B cell (primary cell): ENCODE results near the gene CDC42. TPM values are rescaled to one million over a fixed set of nuclear protein-coding genes. Genes with fewer than 3 reads are reported as not detected.

Experiments used
- ATAC-seq: fragments of 200-7000 bp; cut with Tn5 transposase; one replicate; pipeline ENCODE4 v1.10.0; 2021; ENCODE audit warnings: low read depth, mild to moderate bottlenecking, moderate number of reproducible peaks, moderate library complexity
- CTCF ChIA-PET: fragments of 350-600 bp; sonication (Branson Sonifier 250); formaldehyde crosslinking; loops from one replicate; lab custom pipeline; 2021; ENCODE audit warnings: antibody characterized with exemption, inconsistent platforms; lab: Charles Lee
- POLR2A ChIA-PET: fragments of 350-600 bp; sonication (Branson Sonifier 250); formaldehyde crosslinking; loops from one replicate; lab custom pipeline; 2021; ENCODE audit warnings: antibody characterized with exemption; lab: Charles Lee
- DNase-seq: peaks from one replicate; pipeline ENCODE4 v3.0.0; 2013
- H2AFZ ChIP-seq: 2 replicates; pipeline ENCODE4 v1.6.1; 2012; ENCODE audit warnings: mild to moderate bottlenecking, low read depth, low read length; ENCODE audit not compliant: insufficient read depth, poor library complexity, severe bottlenecking
- H3K27ac ChIP-seq, 2 donors: 1 replicate in 1 of 2; 2 replicates in 1 of 2; pipeline ENCODE4 v1.5.1; 2012 to 2013; ENCODE audit warnings: low read length in 2 of 2, mild to moderate bottlenecking in 2 of 2, moderate library complexity in 1 of 2
- H3K27me3 ChIP-seq, 4 experiments: fragments of 200-600 bp in 1 of 4; sonication (generic) in 1 of 4; replicated peaks in 1 of 4; 1 replicate in 2 of 4; 2 replicates in 2 of 4; pipeline versions ENCODE4 v1.6.1 to v1.7.0; 2013 to 2016; ENCODE audit warnings: low read length in 3 of 4, mild to moderate bottlenecking in 2 of 4, mixed read lengths in 1 of 4, moderate library complexity in 1 of 4; ENCODE audit not compliant: insufficient read depth in 4 of 4, control insufficient read depth in 3 of 4; ENCODE audit errors: control extremely low read depth in 1 of 4
- H3K36me3 ChIP-seq, 2 experiments: replicated peaks in 1 of 2; 1 replicate in 1 of 2; 2 replicates in 1 of 2; pipeline versions ENCODE4 v1.6.1 to v1.7.1; 2013; ENCODE audit warnings: low read length in 1 of 2; ENCODE audit not compliant: insufficient read depth in 2 of 2, control insufficient read depth in 1 of 2; ENCODE audit errors: control extremely low read depth in 1 of 2, extremely low read depth in 1 of 2
- H3K4me1 ChIP-seq, 2 donors: fragments of 200-600 bp in 1 of 2; sonication (generic) in 1 of 2; 1 replicate in 1 of 2; 2 replicates in 1 of 2; pipeline versions ENCODE4 v1.5.1 to v1.6.1; 2013 to 2017; ENCODE audit warnings: low read length in 2 of 2; ENCODE audit not compliant: control insufficient read depth in 2 of 2, insufficient read depth in 2 of 2
- H3K4me2 ChIP-seq: replicated peaks from 2 replicates; pipeline ENCODE3; 2012; ENCODE audit warnings: mild to moderate bottlenecking, low read depth, low read length; ENCODE audit not compliant: poor library complexity, severe bottlenecking
- H3K4me3 ChIP-seq, 5 experiments: fragments of 200-600 bp in 1 of 5; sonication (generic) in 1 of 5; 1 replicate in 3 of 5; 2 replicates in 2 of 5; pipeline versions ENCODE4 v1.5.1 to v1.7.0; 2011 to 2016; ENCODE audit warnings: low read length in 4 of 5, mild to moderate bottlenecking in 4 of 5, low read depth in 2 of 5, control low read depth in 1 of 5, moderate library complexity in 1 of 5; ENCODE audit not compliant: insufficient read depth in 1 of 5; ENCODE audit errors: control extremely low read depth in 1 of 5, extremely low read depth in 1 of 5
- H3K79me2 ChIP-seq: fragments of 200-600 bp; sonication (generic); one replicate; pipeline ENCODE4 v1.6.0; 2016; ENCODE audit warnings: low read length; ENCODE audit not compliant: control insufficient read depth, insufficient read depth
- H3K9ac ChIP-seq: fragments of 200-600 bp; sonication (generic); 2 replicates; pipeline ENCODE4 v1.6.1; 2017; ENCODE audit warnings: mild to moderate bottlenecking, low read length, moderate library complexity
- H3K9me3 ChIP-seq, 3 donors: one replicate each; pipeline versions ENCODE4 v1.6.1 to v1.7.1; 2013; ENCODE audit warnings: low read length in 2 of 3; ENCODE audit not compliant: control insufficient read depth in 2 of 3, insufficient read depth in 1 of 3; ENCODE audit errors: control extremely low read depth in 1 of 3
- H4K20me1 ChIP-seq: 2 replicates; pipeline ENCODE4 v1.6.0; 2012; ENCODE audit warnings: mild to moderate bottlenecking, low read length; ENCODE audit not compliant: insufficient read depth, control insufficient read depth, poor library complexity, severe bottlenecking
- H3K27ac Mint-ChIP-seq: one replicate; pipeline ENCODE4 v1.8.0; 2021; ENCODE audit warnings: mixed read lengths
- H3K27me3 Mint-ChIP-seq: one replicate; pipeline ENCODE4 v1.8.0; 2021; ENCODE audit warnings: mixed read lengths
- H3K4me1 Mint-ChIP-seq: one replicate; pipeline ENCODE4 v1.8.0; 2021; ENCODE audit warnings: mixed read lengths
- H3K4me3 Mint-ChIP-seq: one replicate; pipeline ENCODE4 v1.8.0; 2021; ENCODE audit warnings: mixed read lengths
- H3K9me3 Mint-ChIP-seq: one replicate; pipeline ENCODE4 v1.8.0; 2022; ENCODE audit warnings: mixed read lengths; ENCODE audit not compliant: insufficient read depth
- EZH2 ChIP-seq: IDR thresholded peaks from 2 replicates; pipeline ENCODE4 v1.6.1; 2012; ENCODE audit warnings: borderline replicate concordance, low read depth, mild to moderate bottlenecking, moderate library complexity, low read length; ENCODE audit not compliant: insufficient read depth, poor library complexity, severe bottlenecking
- WGBS: methylation state at CpG from one replicate; pipeline ENCODE4 v1.1.5; 2013; ENCODE audit warnings: missing lambda C conversion rate; ENCODE audit not compliant: insufficient coverage; 5-methylcytosine and 5-hydroxymethylcytosine counted together
- intact Hi-C: fragments of 100-400 bp; cut with micrococcal nuclease; formaldehyde crosslinking; loops from one replicate; pipeline ENCODE4 v1.10.0; 2022
- polyA plus RNA-seq: library from polyadenylated mRNA; depleted of rRNA; stranded (reverse); fragments of >200 nt; gene quantifications from 2 replicates; pipeline ENCODE4 v1.2.3, GENCODE V29; 2012
- total RNA-seq, 2 donors: library from RNA; stranded (reverse); fragments of 120-200 nt in 1 of 2; gene quantifications; 1 replicate in 1 of 2; 2 replicates in 1 of 2; pipeline versions ENCODE4 v1.2.3 to v1.2.4, GENCODE V29; 2013 to 2022
- TF ChIP-seq, protein P1 (sequence below): fragments of 200-600 bp; IDR thresholded peaks from one replicate; pipeline ENCODE4 v1.8.0; 2022; ENCODE audit warnings: antibody characterized with exemption, mild to moderate bottlenecking

CDC42 gene
- total and polyA plus RNA-seq, 2 donors (not counting 1 experiment from before 2014, with no cell fraction given), result 111 to 202 TPM

DNA sequence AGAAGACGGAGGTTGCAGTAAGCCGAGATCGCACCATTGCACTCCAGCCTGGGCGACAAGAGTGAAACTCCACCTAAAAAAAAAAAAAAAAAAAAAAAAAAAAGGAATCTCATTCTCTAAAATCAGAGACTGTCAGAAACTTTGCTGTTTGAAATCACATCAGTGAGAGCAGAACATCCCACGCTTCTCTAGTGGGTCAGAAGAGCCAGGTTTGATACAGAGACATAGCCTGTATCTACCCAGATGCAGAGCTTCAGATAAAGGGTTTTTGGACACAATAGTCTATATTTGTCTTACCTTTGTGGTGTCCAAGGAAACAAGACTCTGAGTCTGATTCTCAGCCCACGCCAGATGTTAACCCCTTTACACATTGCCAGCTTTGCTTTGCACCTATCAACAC is 31.4 kb upstream of the CDC42 start:
- H3K4me3 Mint-ChIP-seq, result no peak overlapping the region
- H3K27me3 Mint-ChIP-seq, result no peaks in the 10 kb centered on the region
- ATAC-seq (no peak), DNase-seq (no peak)
- H3K4me1 Mint-ChIP-seq, result peaks cover 37% of the 10 kb centered on the region
- Histone ChIP-seq H2AFZ (no peak overlapping the region), H3K79me2 (peaks cover 13% of the 10 kb centered on the region), H3K9ac (no peak overlapping the region), H3K27ac (no peak overlapping the region), H3K27me3 (no peaks in the 10 kb centered on the region), H3K9me3 (peaks cover 0 to under 1% (median 0%) of the 10 kb centered on the region in 3 donors), H3K4me1 (peaks cover 18 to 34% of the 10 kb centered on the region in 2 donors), H4K20me1 (no peaks in the 10 kb centered on the region), H3K4me3 (no peak overlapping the region), H3K4me2 (no peak overlapping the region), H3K36me3 (no peaks in the 10 kb centered on the region)
- no peak overlapping the region for H3K27ac Mint-ChIP-seq
- ChIA-PET POLR2A (no interaction called here), CTCF (interaction anchor here (1.0 to 6.4 kb wide), 7 partner anchors 17 to 85 kb away, joined by 3 to 89 read pairs (median 5); partner anchors contain the start of gene CDC42)
- intact Hi-C loops, result loop anchor here (10.0 kb wide), 2 partner anchors 506 to 726 kb away; partner anchors contain the start of gene ECE1
- 100% methylated on average over 2 of the region's 6 CpGs for WGBS
- TF ChIP-seq, protein P1, sequence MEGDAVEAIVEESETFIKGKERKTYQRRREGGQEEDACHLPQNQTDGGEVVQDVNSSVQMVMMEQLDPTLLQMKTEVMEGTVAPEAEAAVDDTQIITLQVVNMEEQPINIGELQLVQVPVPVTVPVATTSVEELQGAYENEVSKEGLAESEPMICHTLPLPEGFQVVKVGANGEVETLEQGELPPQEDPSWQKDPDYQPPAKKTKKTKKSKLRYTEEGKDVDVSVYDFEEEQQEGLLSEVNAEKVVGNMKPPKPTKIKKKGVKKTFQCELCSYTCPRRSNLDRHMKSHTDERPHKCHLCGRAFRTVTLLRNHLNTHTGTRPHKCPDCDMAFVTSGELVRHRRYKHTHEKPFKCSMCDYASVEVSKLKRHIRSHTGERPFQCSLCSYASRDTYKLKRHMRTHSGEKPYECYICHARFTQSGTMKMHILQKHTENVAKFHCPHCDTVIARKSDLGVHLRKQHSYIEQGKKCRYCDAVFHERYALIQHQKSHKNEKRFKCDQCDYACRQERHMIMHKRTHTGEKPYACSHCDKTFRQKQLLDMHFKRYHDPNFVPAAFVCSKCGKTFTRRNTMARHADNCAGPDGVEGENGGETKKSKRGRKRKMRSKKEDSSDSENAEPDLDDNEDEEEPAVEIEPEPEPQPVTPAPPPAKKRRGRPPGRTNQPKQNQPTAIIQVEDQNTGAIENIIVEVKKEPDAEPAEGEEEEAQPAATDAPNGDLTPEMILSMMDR, result no peak
- no peaks in the 10 kb centered on the region for H3K9me3 Mint-ChIP-seq

GRCh38 chr1:22024485-22025367 is 27.8 kb upstream of the CDC42 start:
- Mint-ChIP-seq H3K27ac (peak overlapping the region; percentile 98), H3K4me3 (peak overlapping the region; percentile 96), H3K4me1 (peaks cover 39% of the 10 kb centered on the region), H3K9me3 (no peaks in the 10 kb centered on the region), H3K27me3 (no peaks in the 10 kb centered on the region)
- Histone ChIP-seq H3K4me1 (peaks cover 17 to 38% of the 10 kb centered on the region in 2 donors), H3K4me2 (peak overlapping the region; percentile 88), H2AFZ (peak overlapping the region; percentile 71), H3K4me3 (peak overlapping the region; percentile 85 to 99 (median 94)), H3K27me3 (no peaks in the 10 kb centered on the region), H3K36me3 (peaks cover 0 to 3% of the 10 kb centered on the region in 2 experiments), H3K9ac (peak overlapping the region; percentile 99), H3K79me2 (peaks cover 23% of the 10 kb centered on the region), H3K27ac (peak overlapping the region; percentile 98), H3K9me3 (peaks cover 0 to 6% (median 0%) of the 10 kb centered on the region in 3 donors), H4K20me1 (no peaks in the 10 kb centered on the region)
- peak; percentile 73 for DNase-seq
- TF ChIP-seq EZH2, result no peak
- TF ChIP-seq, protein P1, result peak; percentile 38
- peak; percentile 40 for ATAC-seq
- WGBS, result 2% methylated on average over 30 of the region's 33 CpGs
- intact Hi-C loops, result loop anchor here (2.0 to 10.0 kb wide), 5 partner anchors 68 to 1237 kb away; partner anchors contain the start of genes ECE1, HP1BP3 and USP48
- ChIA-PET POLR2A (interaction anchor here (0.5 to 2.7 kb wide), 12 partner anchors 11 to 1238 kb away, joined by 3 to 87 read pairs (median 7); partner anchors contain the start of genes CDC42, HP1BP3, USP48 and ZBTB40), CTCF (interaction anchor here (0.7 to 6.4 kb wide), 16 partner anchors 8 to 505 kb away, joined by 3 to 89 read pairs (median 4); partner anchors contain the start of gene CDC42)
